GM10248 (cell line): ENCODE data around the gene YDJC.
"Not testable (repeated sequence)": the region's sequence is repeated elsewhere in the genome, so short reads cannot be mapped to it uniquely, and the experiment has no call there.

ENCODE experiments used
- CTCF ChIA-PET: fragments of 300-600 bp; sonication (Branson Sonifier 250); formaldehyde crosslinking; extraction: SDS; loops from one replicate; lab custom pipeline; 2021; ENCODE audit warnings: antibody characterized with exemption; lab: Yijun Ruan, JAX
- POLR2A ChIA-PET: fragments of 350-650 bp; sonication (Branson Sonifier 250); formaldehyde crosslinking; extraction: SDS; loops from one replicate; lab custom pipeline; 2020; ENCODE audit warnings: antibody characterized with exemption; lab: Yijun Ruan, JAX
- DNase-seq: peaks from one replicate; pipeline ENCODE4 v3.0.0; 2012; ENCODE audit errors: extremely low spot score
- CTCF ChIP-seq: IDR thresholded peaks from 2 replicates; pipeline ENCODE4 v1.5.1; 2012; ENCODE audit warnings: mild to moderate bottlenecking, low read depth; ENCODE audit errors: extremely low read depth, missing control alignments, control extremely low read depth

YDJC gene

GRCh38 chr22:21629255-21630149, at the start of gene YDJC:
Gene YDJC (minus strand): TSS chr22:21630022. CDS start chr22:21630014, 8 bp downstream.
- POLR2A ChIA-PET: interaction anchor here (0.5 to 1.5 kb wide), 4 partner anchors 12 to 52 kb away, joined by 3 to 6 read pairs (median 4); no protein-coding TSS in a partner anchor
- CTCF ChIA-PET: interaction anchor here (0.6 to 17.3 kb wide), 24 partner anchors 8 to 309 kb away, joined by 3 to 274 read pairs (median 5); partner anchors contain the start of gene SDF2L1
- peak; percentile 95 for DNase-seq
- TF ChIP-seq CTCF: peak; percentile 76

GRCh38 chr22:21679383-21679782, 49.6 kb upstream of the YDJC start:
- ChIA-PET CTCF (no interaction called here), POLR2A (no interaction called here)
- no peak for TF ChIP-seq CTCF
- no peak for DNase-seq

- DNase-seq, POLR2A ChIA-PET, CTCF ChIA-PET: not testable (repeated sequence)
Measured at GRCh38 chr22:21678842-21679241, 49.0 kb upstream of the YDJC start.

GRCh38 chr22:21677606-21678443, 48.0 kb upstream of the YDJC start:
- no peak for DNase-seq
- ChIA-PET CTCF (interaction anchor here (0.8 kb wide), 1 partner anchor 12 kb away, joined by 4 read pairs; the partner anchor contains the start of gene PPIL2), POLR2A (no interaction called here)
- no peak for TF ChIP-seq CTCF

GRCh38 chr22:21674638-21675245, 44.9 kb upstream of the YDJC start:
- POLR2A ChIA-PET: no interaction called here
- CTCF ChIA-PET: no interaction called here
- DNase-seq: no peak

More at GRCh38 chr22:21674638-21675245, 44.9 kb upstream of the YDJC start:
- no peak for TF ChIP-seq CTCF
